Caco-2 (cell line): ENCODE data around the gene GPR161. TPM values are rescaled to one million over a fixed set of nuclear protein-coding genes. Genes with fewer than 3 reads are reported as not detected.
A peak's percentile ranks its signal among the peaks of the same experiment; 100 is the strongest.

Source experiments
- BruUV-seq: library from RNA; stranded (reverse); fragments of 400-500 nt; replicated peaks from 2 replicates; lab custom pipeline; 2021; lab: Mats Ljungman, UMichigan
- CTCF ChIA-PET: fragments of 300-600 bp; sonication (Branson Sonifier 250); formaldehyde crosslinking; loops from one replicate; lab custom pipeline; 2022; ENCODE audit warnings: antibody characterized with exemption; lab: Charles Lee
- POLR2A ChIA-PET: fragments of 300-600 bp; sonication (Branson Sonifier 250); formaldehyde crosslinking; loops from one replicate; lab custom pipeline; 2022; ENCODE audit warnings: antibody characterized with exemption; lab: Charles Lee
- DNase-seq, 2 experiments: peaks; one replicate each; pipeline versions ENCODE4 v3.0.0 to v3.0.0-alpha.2; 2020 to 2022
- H3K27me3 ChIP-seq: replicated peaks from 2 replicates; pipeline ENCODE4 v1.6.0; 2011; ENCODE audit warnings: low read length; ENCODE audit not compliant: control insufficient read depth, insufficient read depth
- H3K36me3 ChIP-seq: 2 replicates; pipeline ENCODE4 v1.5.1; 2011; ENCODE audit warnings: low read length; ENCODE audit not compliant: control insufficient read depth, insufficient read depth
- H3K4me1 ChIP-seq: fragments of 250-450 bp; sonication (Bioruptor Pico); 2 replicates; pipeline ENCODE4 v1.5.1; 2020; ENCODE audit warnings: mild to moderate bottlenecking
- H3K4me3 ChIP-seq: 2 replicates; pipeline ENCODE4 v1.5.1; 2011; ENCODE audit warnings: low read depth, mild to moderate bottlenecking, control low read depth, low read length
- H3K9me3 ChIP-seq: fragments of 250-450 bp; sonication (Bioruptor Pico); 2 replicates; pipeline ENCODE4 v1.5.1; 2020; ENCODE audit warnings: mild to moderate bottlenecking, moderate library complexity
- H3K27ac Mint-ChIP-seq: one replicate; pipeline ENCODE4 v1.8.0; 2022; ENCODE audit warnings: mixed read lengths; ENCODE audit not compliant: unreplicated experiment
- H3K27me3 Mint-ChIP-seq: one replicate; pipeline ENCODE4 v1.8.0; 2022; ENCODE audit warnings: mixed read lengths; ENCODE audit not compliant: insufficient read depth, unreplicated experiment
- H3K36me3 Mint-ChIP-seq: one replicate; pipeline ENCODE4 v1.8.0; 2022; ENCODE audit warnings: mild to moderate bottlenecking, mixed read lengths; ENCODE audit not compliant: insufficient read depth, unreplicated experiment
- H3K4me1 Mint-ChIP-seq: one replicate; pipeline ENCODE4 v1.8.0; 2022; ENCODE audit warnings: low read depth, mixed read lengths; ENCODE audit not compliant: unreplicated experiment
- H3K4me3 Mint-ChIP-seq: one replicate; pipeline ENCODE4 v1.8.0; 2022; ENCODE audit warnings: mild to moderate bottlenecking, moderate library complexity, mixed read lengths; ENCODE audit not compliant: unreplicated experiment
- H3K9me3 Mint-ChIP-seq: one replicate; pipeline ENCODE4 v1.8.0; 2022; ENCODE audit warnings: mixed read lengths; ENCODE audit not compliant: unreplicated experiment
- intact Hi-C: fragments of 100-400 bp; cut with micrococcal nuclease; formaldehyde crosslinking; loops from one replicate; pipeline ENCODE4 v1.10.0; 2022; ENCODE audit not compliant: unreplicated experiment
- total RNA-seq: library from RNA; stranded (reverse); gene quantifications from 2 replicates; pipeline ENCODE4 v1.2.3, GENCODE V29; 2022
- TF ChIP-seq, protein P1 (sequence below), 2 experiments: fragments of 200-600 bp in 1 of 2; IDR thresholded peaks; 1 replicate in 1 of 2; 2 replicates in 1 of 2; pipeline versions ENCODE4 v1.5.1 to v1.8.0; 2011 to 2022; ENCODE audit warnings: antibody characterized with exemption in 1 of 2, control low read depth in 1 of 2, inconsistent platforms in 1 of 2, low read depth in 1 of 2, low read length in 1 of 2, mild to moderate bottlenecking in 1 of 2, moderate library complexity in 1 of 2; ENCODE audit not compliant: insufficient read depth in 1 of 2, severe bottlenecking in 1 of 2, unreplicated experiment in 1 of 2

GPR161 gene
- total RNA-seq, 1 experiment from 2014 or later, result 38.2 TPM

DNA sequence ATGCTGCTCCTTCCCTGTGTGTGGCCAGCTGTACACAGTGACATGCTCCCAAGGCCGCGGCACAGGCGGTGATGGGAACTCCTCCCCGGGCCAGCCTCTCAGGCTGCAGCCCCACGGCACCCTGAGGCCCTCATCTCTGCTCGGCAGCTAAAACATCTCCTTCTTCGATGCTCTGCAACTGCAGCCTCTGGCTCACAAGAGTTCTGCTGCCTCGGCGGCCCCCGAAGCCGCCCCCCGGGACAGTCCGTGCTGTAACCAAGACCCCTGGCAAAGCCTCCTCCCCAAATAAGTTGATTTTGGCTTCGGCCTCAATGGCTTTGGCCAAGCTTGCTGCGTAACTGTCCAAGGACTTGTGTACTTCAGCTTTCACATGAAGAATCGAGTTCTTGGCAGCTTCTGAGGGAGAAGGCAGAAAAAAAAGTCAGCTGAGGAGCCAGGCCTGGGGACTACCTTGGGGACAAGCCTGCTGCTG lies 51.3 kb downstream of the GPR161 start:
- Histone ChIP-seq H3K4me1 (peaks cover 21% of the 10 kb centered on the region), H3K4me3 (no peak overlapping the region), H3K36me3 (peaks cover 1% of the 10 kb centered on the region), H3K27me3 (no peaks in the 10 kb centered on the region), H3K9me3 (no peaks in the 10 kb centered on the region)
- Mint-ChIP-seq H3K9me3 (no peaks in the 10 kb centered on the region), H3K4me3 (no peak overlapping the region), H3K4me1 (peaks cover 32% of the 10 kb centered on the region), H3K36me3 (peaks cover 82% of the 10 kb centered on the region), H3K27ac (no peak overlapping the region), H3K27me3 (no peaks in the 10 kb centered on the region)
- TF ChIP-seq, protein P1, sequence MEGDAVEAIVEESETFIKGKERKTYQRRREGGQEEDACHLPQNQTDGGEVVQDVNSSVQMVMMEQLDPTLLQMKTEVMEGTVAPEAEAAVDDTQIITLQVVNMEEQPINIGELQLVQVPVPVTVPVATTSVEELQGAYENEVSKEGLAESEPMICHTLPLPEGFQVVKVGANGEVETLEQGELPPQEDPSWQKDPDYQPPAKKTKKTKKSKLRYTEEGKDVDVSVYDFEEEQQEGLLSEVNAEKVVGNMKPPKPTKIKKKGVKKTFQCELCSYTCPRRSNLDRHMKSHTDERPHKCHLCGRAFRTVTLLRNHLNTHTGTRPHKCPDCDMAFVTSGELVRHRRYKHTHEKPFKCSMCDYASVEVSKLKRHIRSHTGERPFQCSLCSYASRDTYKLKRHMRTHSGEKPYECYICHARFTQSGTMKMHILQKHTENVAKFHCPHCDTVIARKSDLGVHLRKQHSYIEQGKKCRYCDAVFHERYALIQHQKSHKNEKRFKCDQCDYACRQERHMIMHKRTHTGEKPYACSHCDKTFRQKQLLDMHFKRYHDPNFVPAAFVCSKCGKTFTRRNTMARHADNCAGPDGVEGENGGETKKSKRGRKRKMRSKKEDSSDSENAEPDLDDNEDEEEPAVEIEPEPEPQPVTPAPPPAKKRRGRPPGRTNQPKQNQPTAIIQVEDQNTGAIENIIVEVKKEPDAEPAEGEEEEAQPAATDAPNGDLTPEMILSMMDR (IDR thresholded peaks at IDR 0.05; ENCODE audit: insufficient read depth in 1 of 2, low read depth in 1 of 2, low read length in 1 of 2, severe bottlenecking in 1 of 2, unreplicated experiment in 1 of 2), result no peak
- DNase-seq, result no peak
- intact Hi-C loops, result no loop called here
- CTCF ChIA-PET, result interaction anchor here (0.6 to 1.0 kb wide), 3 partner anchors 14 to 236 kb away, joined by 3 to 8 read pairs (median 4); no protein-coding TSS in a partner anchor
- POLR2A ChIA-PET, result no interaction called here
- BruUV-seq, result no TSS peak

DNA sequence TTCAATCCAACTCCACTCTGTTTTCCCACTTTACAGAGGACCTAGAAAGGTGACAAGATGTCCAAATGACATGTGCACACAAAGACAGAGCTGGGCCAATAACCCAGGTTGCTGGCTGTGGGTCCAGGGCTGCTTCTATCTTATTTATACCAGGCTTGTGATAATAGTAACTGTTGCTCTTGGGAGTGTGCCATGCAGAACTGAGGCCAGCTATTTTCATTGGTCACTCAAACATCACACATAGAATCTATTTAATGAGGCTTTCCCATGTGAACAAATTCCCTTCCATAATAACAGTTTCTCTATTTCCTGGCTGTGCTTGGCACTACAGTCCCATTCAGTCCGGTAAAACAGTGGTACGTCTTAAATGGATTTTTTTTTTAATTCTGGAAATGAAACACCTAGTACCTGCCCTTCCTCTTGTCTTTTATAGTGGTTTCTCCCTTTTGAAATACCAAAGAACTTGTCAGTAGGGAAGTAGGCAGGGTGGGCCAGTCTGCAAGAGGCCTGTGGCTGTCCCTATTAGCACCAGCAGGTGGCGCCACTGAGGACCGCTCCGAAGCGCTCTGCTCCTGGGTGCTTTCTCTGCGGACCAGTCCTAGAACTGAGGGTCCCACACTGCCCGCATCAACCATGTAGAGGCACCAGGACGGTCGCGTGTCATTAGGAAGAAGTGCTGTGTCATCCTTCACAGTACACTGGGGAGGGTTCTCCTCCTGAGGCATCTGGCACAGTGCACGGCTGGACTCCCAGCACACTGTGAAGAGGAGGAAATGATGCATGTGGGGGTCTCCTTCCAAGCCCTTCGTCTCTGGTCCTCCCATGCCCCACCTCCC lies 52.1 kb downstream of the GPR161 start:
- Histone ChIP-seq H3K36me3 (peaks cover 1% of the 10 kb centered on the region), H3K4me3 (no peak overlapping the region), H3K27me3 (no peaks in the 10 kb centered on the region), H3K9me3 (no peaks in the 10 kb centered on the region), H3K4me1 (peaks cover 29% of the 10 kb centered on the region)
- intact Hi-C loops, result loop anchor here (1.0 to 5.0 kb wide), 4 partner anchors 143 to 482 kb away; partner anchors contain the start of genes DCAF6, MPC2 and SFT2D2
- BruUV-seq, result no TSS peak
- H3K4me1 Mint-ChIP-seq, result peaks cover 40% of the 10 kb centered on the region
- H3K36me3 Mint-ChIP-seq, result peaks cover 74% of the 10 kb centered on the region
- H3K9me3 Mint-ChIP-seq, result no peaks in the 10 kb centered on the region
- TF ChIP-seq, protein P1 (IDR thresholded peaks at IDR 0.05; ENCODE audit: insufficient read depth in 1 of 2, low read depth in 1 of 2, low read length in 1 of 2, severe bottlenecking in 1 of 2, unreplicated experiment in 1 of 2), result peak; percentile 80 to 95
- POLR2A ChIA-PET, result no interaction called here
- DNase-seq, result peak; percentile 56 to 71
- H3K27me3 Mint-ChIP-seq, result no peaks in the 10 kb centered on the region
- H3K27ac Mint-ChIP-seq, result peak overlapping the region; percentile 46
- CTCF ChIA-PET, result interaction anchor here (0.6 to 1.0 kb wide), 3 partner anchors 15 to 237 kb away, joined by 3 to 8 read pairs (median 4); no protein-coding TSS in a partner anchor
- no peak overlapping the region for H3K4me3 Mint-ChIP-seq

DNA sequence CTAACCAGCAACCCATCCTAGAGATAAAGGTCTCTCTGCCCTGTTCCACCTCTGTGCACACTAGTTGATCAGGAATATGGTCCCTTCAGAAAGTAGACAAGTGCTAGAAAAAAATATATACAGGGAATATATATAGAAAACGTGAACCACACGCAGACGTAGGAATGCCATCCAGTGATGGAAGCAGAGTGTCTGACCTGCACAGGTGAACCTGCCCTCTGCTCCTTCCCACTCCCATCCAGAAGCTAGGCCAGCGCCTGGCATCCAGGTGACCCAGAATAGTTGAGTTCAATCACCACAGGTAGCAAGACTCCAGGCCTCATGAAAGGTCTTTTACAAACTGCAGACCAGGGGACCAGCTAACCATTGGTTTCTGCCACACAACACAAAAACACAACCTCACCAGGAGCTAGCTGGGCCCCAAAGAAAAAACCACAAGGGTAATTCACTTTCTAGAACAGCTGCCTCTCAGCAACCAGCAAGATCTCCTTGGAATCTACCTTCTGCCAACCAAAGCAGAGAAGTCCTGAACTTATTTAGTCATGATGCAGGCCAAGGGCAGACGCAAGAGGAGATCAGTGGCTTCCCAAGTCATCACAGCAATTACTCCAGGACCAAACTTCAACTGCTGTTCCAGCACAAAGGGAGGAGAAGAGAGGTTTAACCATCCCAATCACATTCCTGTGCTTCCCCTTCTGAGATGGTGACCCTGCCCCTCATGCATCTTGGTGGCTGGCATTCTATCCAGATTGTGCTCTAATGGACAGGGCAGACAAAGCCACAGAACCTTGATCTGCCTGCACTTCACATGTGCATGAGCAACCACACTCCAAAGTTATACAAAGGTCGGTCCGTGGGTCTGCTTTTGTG lies 53.0 kb downstream of the GPR161 start:
- Mint-ChIP-seq H3K27me3 (no peaks in the 10 kb centered on the region), H3K4me1 (peaks cover 34% of the 10 kb centered on the region), H3K4me3 (no peak overlapping the region), H3K9me3 (no peaks in the 10 kb centered on the region), H3K27ac (no peak overlapping the region), H3K36me3 (peaks cover 70% of the 10 kb centered on the region)
- Histone ChIP-seq H3K9me3 (no peaks in the 10 kb centered on the region), H3K4me3 (no peak overlapping the region), H3K27me3 (no peaks in the 10 kb centered on the region), H3K36me3 (peaks cover 1% of the 10 kb centered on the region), H3K4me1 (peaks cover 38% of the 10 kb centered on the region)
- intact Hi-C loops, result loop anchor here (1.0 to 5.0 kb wide), 6 partner anchors 144 to 481 kb away; partner anchors contain the start of genes DCAF6, MPC2, MPZL1 and SFT2D2
- DNase-seq, result no peak
- ChIA-PET CTCF (no interaction called here), POLR2A (no interaction called here)
- no TSS peak for BruUV-seq
- TF ChIP-seq, protein P1 (IDR thresholded peaks at IDR 0.05; ENCODE audit: insufficient read depth in 1 of 2, low read depth in 1 of 2, low read length in 1 of 2, severe bottlenecking in 1 of 2, unreplicated experiment in 1 of 2), result no peak
